Spleen (tissue), 13 donors: ENCODE measurements around the gene ARSH. TPM values are rescaled to one million over a fixed set of nuclear protein-coding genes. Genes with fewer than 3 reads are reported as not detected.
"Not testable (repeated sequence)": the region's sequence is repeated elsewhere in the genome, so short reads cannot be mapped to it uniquely, and the experiment has no call there.

ENCODE experiments used
- DNase-seq: peaks from one replicate; pipeline ENCODE4 v3.0.0-alpha.2; 2020
- H3K27ac ChIP-seq, 8 donors: fragments of 200-600 bp; sonication (generic) in 7 of 8; 1 replicate in 4 of 8; 2 replicates in 4 of 8; pipeline versions ENCODE4 v1.5.0 to v1.8.0; 2016 to 2021; ENCODE audit warnings: inconsistent platforms in 4 of 8, mild to moderate bottlenecking in 4 of 8, moderate library complexity in 1 of 8
- H3K27me3 ChIP-seq, 7 donors: fragments of 200-600 bp; sonication (generic) in 6 of 7; replicated peaks in 1 of 7; 1 replicate in 4 of 7; 2 replicates in 3 of 7; pipeline versions ENCODE4 v1.5.0 to v1.8.0; 2016 to 2021; ENCODE audit warnings: inconsistent platforms in 3 of 7, mild to moderate bottlenecking in 1 of 7
- H3K36me3 ChIP-seq, 6 donors: fragments of 200-600 bp; sonication (generic) in 5 of 6; 1 replicate in 4 of 6; 2 replicates in 2 of 6; pipeline versions ENCODE4 v1.5.0 to v1.8.0; 2016 to 2021; ENCODE audit warnings: inconsistent platforms in 2 of 6
- H3K4me1 ChIP-seq, 6 donors: fragments of 200-600 bp; sonication (generic) in 5 of 6; 1 replicate in 3 of 6; 2 replicates in 3 of 6; pipeline versions ENCODE4 v1.5.0 to v1.8.0; 2016 to 2021; ENCODE audit warnings: inconsistent platforms in 3 of 6
- H3K4me3 ChIP-seq, 8 donors: fragments of 200-600 bp; sonication (generic) in 7 of 8; 1 replicate in 4 of 8; 2 replicates in 4 of 8; pipeline versions ENCODE4 v1.5.0 to v1.8.0; 2016 to 2021; ENCODE audit warnings: inconsistent platforms in 4 of 8, mild to moderate bottlenecking in 4 of 8, moderate library complexity in 2 of 8
- H3K9me3 ChIP-seq, 8 donors: fragments of 200-600 bp; sonication (generic) in 7 of 8; 1 replicate in 4 of 8; 2 replicates in 4 of 8; pipeline versions ENCODE4 v1.5.0 to v1.8.0; 2016 to 2021; ENCODE audit warnings: inconsistent platforms in 4 of 8
- CTCF ChIP-seq, 11 experiments: fragments of 200-600 bp in 7 of 11; fragments of 450-650 bp in 4 of 11; sonication (generic) in 4 of 11; IDR thresholded peaks in 8 of 11; conservative IDR thresholded peaks in 3 of 11; 1 replicate in 7 of 11; 2 replicates in 4 of 11; pipeline versions ENCODE4 v1.4.0 to v1.8.0; 2016 to 2021; ENCODE audit warnings: antibody characterized with exemption in 11 of 11, inconsistent platforms in 4 of 11, mild to moderate bottlenecking in 1 of 11
- POLR2A ChIP-seq, 3 donors: fragments of 450-650 bp; IDR thresholded peaks; one replicate each; pipeline ENCODE4 v1.5.1; 2017; ENCODE audit warnings: antibody characterized with exemption in 3 of 3, mild to moderate bottlenecking in 1 of 3
- POLR2AphosphoS5 ChIP-seq, 3 donors: sonication (generic); formaldehyde crosslinking; IDR thresholded peaks; one replicate each; pipeline ENCODE4 v1.5.1; 2017; ENCODE audit warnings: antibody characterized with exemption in 3 of 3
- WGBS, 5 donors: extraction: QIAGEN DNeasy Blood & Tissue Kit in 3 of 5; methylation state at CpG; one replicate each; pipeline versions ENCODE4 v1.1.5 to v1.1.7; 2013 to 2018; 5-methylcytosine and 5-hydroxymethylcytosine counted together
- intact Hi-C: fragments of 100-400 bp; cut with DNase I; formaldehyde crosslinking; loops from one replicate; pipeline ENCODE4 v1.15.0; 2023; ENCODE audit warnings: low total_unique reads
- long read RNA-seq, 2 donors: transcript quantifications; one replicate each; lab custom pipeline, GENCODE V29; 2026
- polyA plus RNA-seq, 3 donors: library from polyadenylated mRNA; stranded (reverse); fragments of 200-250 nt; gene quantifications; one replicate each; pipeline ENCODE4 v1.2.1, GENCODE V29; 2013
- total RNA-seq, 7 donors: library from RNA; depleted of rRNA in 3 of 7; stranded (reverse); fragments of >200 nt in 3 of 7; fragmentation: NEBNext Ultra II Directional in 4 of 7; extraction: Animal tissue kit (Norgen Biotek cat#: 25700) in 4 of 7; gene quantifications; one replicate each; pipeline versions ENCODE4 v1.1.0 to v1.2.1, GENCODE V29; 2016 to 2021
- donor health status: healthy with polysubstance abuse.
- donor health status: DM: no; HTN: no; CAD: no; lungs with moderate emphysema.
- donor health status: DM: no; HTN: no; CAD: no.
- donor health status: Bipolar disorder and iron deficiency.
- donor health status: healthy.
- donor health status: DM: no; HTN: no; CAD: no.
- donor health status: DM: yes; HTN: yes; CAD: no.

ARSH gene
- total RNA-seq (not detected), polyA plus RNA-seq (not detected)
- long read RNA-seq, donor 1: 0 reads
- long read RNA-seq, donor 2: 0 reads

GRCh38 chrX:3006495-3006894, at the start of gene ARSH:
Gene ARSH (plus strand): TSS chrX:3006546. CDS start chrX:3006613, 67 bp downstream.
- intact Hi-C loops: no loop called here
- TF ChIP-seq POLR2A (IDR thresholded peaks at IDR 0.05): no peak
- no peak for TF ChIP-seq CTCF (IDR thresholded peaks at IDR 0.05 in 8 of 11, conservative IDR thresholded peaks at IDR 0.05 in 3 of 11)
- TF ChIP-seq POLR2AphosphoS5 (IDR thresholded peaks at IDR 0.05): no peak
- WGBS, 5 donors: 53 to 92% (median 65%) methylated on average over 3 to 6 of the region's 6 CpGs

DNA sequence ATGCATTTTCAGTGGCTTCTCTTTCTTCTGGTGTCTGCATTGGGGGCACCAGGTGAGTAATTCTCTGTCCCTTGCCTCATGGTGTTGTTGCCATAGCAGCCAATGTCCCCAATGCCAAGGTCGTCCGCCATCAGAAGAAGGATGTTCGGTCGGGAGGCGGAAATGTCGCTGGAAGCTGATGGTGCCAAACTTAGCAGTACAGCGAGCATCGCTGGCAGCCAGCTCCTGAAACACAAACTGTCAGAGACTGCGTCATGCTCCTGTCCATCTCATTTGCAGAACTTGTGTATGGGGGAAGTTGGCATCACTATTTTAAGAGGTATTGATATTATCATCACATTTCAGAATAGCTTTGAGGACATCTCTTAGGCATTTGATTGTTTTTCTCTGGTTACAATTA, 48.1 kb upstream of the ARSH start:
- 64 to 91% (median 75%) methylated on average over 9 of the region's 9 CpGs for WGBS, 5 donors

More at GRCh38 chrX:3006495-3006894, at the start of gene ARSH:
- peaks cover 0 to 30% (median 13%) of the 10 kb centered on the region in 8 donors for H3K9me3 ChIP-seq
- no peak within 1 kb of the TSS for H3K27ac ChIP-seq
- DNase-seq: no peak
- no peaks in the 10 kb centered on the region for H3K27me3 ChIP-seq
- no peaks in the 10 kb centered on the region for H3K36me3 ChIP-seq
- no peak within 1 kb of the TSS for H3K4me3 ChIP-seq
- H3K4me1 ChIP-seq: no peaks in the 10 kb centered on the region

GRCh38 chrX:2960861-2961515, 45.4 kb upstream of the ARSH start:
- Histone ChIP-seq H3K36me3 (no peaks in the 10 kb centered on the region), H3K27ac (no peak overlapping the region), H3K27me3 (peaks cover 0 to 21% (median 0%) of the 10 kb centered on the region in 7 donors), H3K4me3 (no peak overlapping the region), H3K9me3 (no peaks in the 10 kb centered on the region), H3K4me1 (no peaks in the 10 kb centered on the region)
- WGBS, 5 donors: 78 to 91% (median 88%) methylated on average over 14 of the region's 14 CpGs
- DNase-seq: no peak
- intact Hi-C loops: no loop called here
- TF ChIP-seq POLR2A (IDR thresholded peaks at IDR 0.05): no peak
- TF ChIP-seq CTCF (IDR thresholded peaks at IDR 0.05 in 8 of 11, conservative IDR thresholded peaks at IDR 0.05 in 3 of 11): no peak
- no peak for TF ChIP-seq POLR2AphosphoS5 (IDR thresholded peaks at IDR 0.05)

More for the DNA sequence above, 48.1 kb upstream of the ARSH start:
- no peak for DNase-seq
- H3K36me3 ChIP-seq: no peaks in the 10 kb centered on the region
- H3K27me3 ChIP-seq: peaks cover 0 to 21% (median 0%) of the 10 kb centered on the region in 7 donors
- intact Hi-C loops: no loop called here
- no peaks in the 10 kb centered on the region for H3K9me3 ChIP-seq
- no peak for TF ChIP-seq POLR2A (IDR thresholded peaks at IDR 0.05)
- no peaks in the 10 kb centered on the region for H3K4me1 ChIP-seq
- no peak overlapping the region for H3K4me3 ChIP-seq
- no peak overlapping the region for H3K27ac ChIP-seq

- 66 to 95% (median 91%) methylated on average over 10 to 11 of the region's 11 CpGs for WGBS, 5 donors
- peaks cover 0 to 14% (median 0%) of the 10 kb centered on the region in 7 donors for H3K27me3 ChIP-seq
- intact Hi-C loops: no loop called here
- TF ChIP-seq POLR2A (IDR thresholded peaks at IDR 0.05) (no peak), POLR2AphosphoS5 (IDR thresholded peaks at IDR 0.05) (no peak), CTCF (IDR thresholded peaks at IDR 0.05 in 8 of 11, conservative IDR thresholded peaks at IDR 0.05 in 3 of 11) (no peak)
- no peak overlapping the region for H3K27ac ChIP-seq
- peak; percentile 34 for DNase-seq
- H3K4me3 ChIP-seq: no peak overlapping the region
- no peaks in the 10 kb centered on the region for H3K4me1 ChIP-seq
- H3K36me3 ChIP-seq: no peaks in the 10 kb centered on the region
- no peaks in the 10 kb centered on the region for H3K9me3 ChIP-seq
These were observed 44.0 kb upstream of the ARSH start for GRCh38 chrX:2962381-2962780.

DNA sequence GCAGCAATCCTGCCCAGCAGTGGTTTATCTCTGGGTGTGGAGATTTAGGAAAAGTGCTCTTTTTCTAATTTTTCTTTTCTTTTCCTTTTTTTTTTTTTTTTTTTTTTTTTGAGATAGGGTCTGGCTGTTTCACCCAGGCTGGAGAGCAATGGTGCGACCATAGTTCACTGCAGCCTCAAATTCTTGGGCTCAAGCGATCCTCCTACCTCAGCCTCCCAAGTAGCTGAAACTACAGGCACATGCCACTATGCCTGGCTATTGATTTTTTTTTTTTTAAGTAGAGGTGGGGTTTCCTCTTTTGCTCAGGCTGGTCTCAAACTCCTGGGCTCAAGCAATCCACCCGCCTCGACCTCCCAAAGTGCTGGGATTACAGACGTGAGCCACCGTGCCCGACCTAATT, 42.9 kb upstream of the ARSH start:
- 81 to 96% (median 90%) methylated on average over 4 to 7 of the region's 7 CpGs for WGBS, 5 donors
- DNase-seq, intact Hi-C loops, H3K9me3 ChIP-seq, H3K4me3 ChIP-seq, H3K36me3 ChIP-seq, H3K4me1 ChIP-seq, H3K27ac ChIP-seq: not testable (repeated sequence)
- H3K27me3 ChIP-seq: peaks cover 0 to 25% (median 0%) of the 10 kb centered on the region in 7 donors

DNA sequence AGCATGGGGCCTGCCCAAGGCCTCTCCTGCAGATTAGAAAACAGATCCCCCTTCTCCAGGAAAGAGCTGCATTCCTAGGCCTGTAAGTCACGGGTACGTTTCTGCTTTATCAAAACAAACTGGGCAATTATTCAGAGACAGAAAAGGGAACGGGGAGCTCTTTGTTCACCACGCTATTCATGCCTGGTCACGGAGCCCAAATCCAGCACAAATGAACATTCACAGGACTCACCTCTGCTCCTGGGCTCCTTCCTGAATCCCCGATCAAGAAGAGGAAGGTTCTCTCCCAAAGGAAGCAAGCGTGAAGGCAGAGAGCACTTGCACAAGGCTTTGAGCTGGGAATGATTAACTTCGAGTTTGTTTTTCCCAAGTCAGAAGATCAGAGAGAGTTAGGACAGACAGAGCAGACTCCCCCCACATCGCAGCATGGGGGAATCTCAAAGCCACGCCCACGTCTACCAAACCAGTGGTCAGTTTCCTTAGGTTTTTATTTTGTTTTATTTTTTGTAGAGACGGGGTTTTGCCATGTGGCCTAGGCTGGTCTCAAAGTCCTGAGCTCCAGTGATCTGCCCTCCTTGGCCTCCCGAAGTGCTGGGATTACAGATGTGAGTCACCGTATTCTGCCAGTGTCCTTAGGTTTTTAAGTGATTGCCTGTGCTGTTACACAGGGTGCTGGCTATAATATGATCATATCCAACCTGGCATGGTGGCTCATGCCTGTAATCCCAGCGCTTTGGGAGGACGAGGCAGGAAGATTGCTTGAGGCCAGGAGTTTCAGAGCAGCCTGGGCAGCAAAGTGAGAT, 42.2 kb upstream of the ARSH start:
- H3K36me3 ChIP-seq, H3K4me3 ChIP-seq, DNase-seq, H3K9me3 ChIP-seq, H3K4me1 ChIP-seq, intact Hi-C loops, H3K27ac ChIP-seq: not testable (repeated sequence)
- H3K27me3 ChIP-seq: peaks cover 0 to 25% (median 0%) of the 10 kb centered on the region in 7 donors
- 70 to 89% (median 77%) methylated on average over 10 to 16 of the region's 16 CpGs for WGBS, 5 donors
